ENCODE measurements around the gene PCDHGB4. TPM values are rescaled to one million over a fixed set of nuclear protein-coding genes. Genes with fewer than 3 reads are reported as not detected.
A peak's percentile ranks its signal among the peaks of the same experiment; 100 is the strongest.
"Not testable (repeated sequence)": the region's sequence is repeated elsewhere in the genome, so short reads cannot be mapped to it uniquely, and the experiment has no call there.

Gene PCDHGB4
- total RNA-seq (2014; rRNA removed; shearing (Covaris generic)), result not detected in 2 replicates

GRCh38 chr5:141387557-141388311 is at the start of gene PCDHGB4:
TSS of gene PCDHGB4 (plus strand) at chr5:141387698. CDS start at chr5:141387885, 187 bp downstream.
- DNase-seq (ENCODE audit: low spot score); in situ Hi-C loops (cut with HindIII; ENCODE audit: low sequenced_read_pairs): not testable (repeated sequence)

DNA sequence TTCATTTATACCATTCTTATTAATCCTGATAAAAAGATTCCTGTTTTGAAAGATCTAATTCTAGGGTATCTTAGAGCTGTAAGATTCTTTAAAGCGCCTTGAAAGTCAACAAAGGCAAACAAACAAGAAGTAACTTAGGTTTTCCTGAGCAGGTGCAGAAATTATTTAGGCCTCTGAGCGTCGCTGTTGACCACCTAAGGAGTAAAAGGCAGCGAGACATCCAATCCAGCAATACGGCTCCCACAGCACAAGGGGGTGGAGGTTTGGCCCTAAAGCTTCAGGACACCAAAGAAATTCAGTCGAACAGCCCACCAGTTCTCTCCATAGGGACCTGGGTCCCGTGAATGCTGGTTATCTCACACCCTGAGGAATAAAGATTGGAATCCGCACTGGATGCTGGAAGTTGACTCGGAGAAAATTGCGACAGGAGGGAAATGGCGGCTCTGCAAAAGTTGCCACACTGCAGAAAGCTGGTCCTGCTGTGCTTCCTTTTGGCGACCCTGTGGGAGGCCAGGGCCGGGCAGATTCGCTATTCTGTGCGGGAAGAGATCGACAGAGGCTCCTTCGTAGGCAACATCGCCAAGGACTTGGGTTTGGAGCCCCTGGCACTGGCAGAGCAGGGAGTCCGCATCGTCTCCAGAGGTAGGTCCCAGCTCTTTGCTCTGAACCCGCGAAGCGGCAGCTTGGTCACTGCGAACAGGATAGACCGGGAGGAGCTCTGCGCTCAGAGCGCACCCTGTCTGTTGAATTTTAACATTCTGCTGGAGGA is 48.8 kb upstream of the PCDHGB4 start, which contains the start of gene PCDHGA2:
TSS of gene PCDHGA2 (plus strand) at position 223 of the 769 bp plus-strand sequence.
- in situ Hi-C loops (cut with HindIII; ENCODE audit: low sequenced_read_pairs), result no loop called here
- peak; percentile 24 for DNase-seq (ENCODE audit: low spot score)

DNA sequence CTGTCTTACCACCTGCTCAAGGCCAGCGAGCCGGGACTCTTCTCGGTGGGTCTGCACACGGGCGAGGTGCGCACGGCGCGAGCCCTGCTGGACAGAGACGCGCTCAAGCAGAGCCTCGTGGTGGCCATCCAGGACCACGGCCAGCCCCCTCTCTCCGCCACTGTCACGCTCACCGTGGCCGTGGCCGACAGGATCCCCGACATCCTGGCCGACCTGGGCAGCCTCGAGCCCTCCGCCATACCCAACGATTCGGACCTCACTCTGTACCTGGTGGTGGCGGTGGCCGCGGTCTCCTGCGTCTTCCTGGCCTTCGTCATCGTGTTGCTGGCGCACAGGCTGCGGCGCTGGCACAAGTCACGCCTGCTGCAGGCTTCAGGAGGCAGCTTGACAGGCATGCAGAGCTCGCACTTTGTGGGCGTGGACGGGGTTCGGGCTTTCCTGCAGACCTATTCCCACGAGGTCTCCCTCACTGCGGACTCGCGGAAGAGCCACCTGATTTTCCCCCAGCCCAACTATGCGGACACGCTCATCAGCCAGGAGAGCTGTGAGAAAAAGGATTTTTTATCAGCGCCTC is 46.6 kb upstream of the PCDHGB4 start:
- DNase-seq (ENCODE audit: low spot score); in situ Hi-C loops (cut with HindIII; ENCODE audit: low sequenced_read_pairs): not testable (repeated sequence)

GRCh38 chr5:141342773-141343172 is 44.7 kb upstream of the PCDHGB4 start:
- DNase-seq (ENCODE audit: low spot score), result no peak
- in situ Hi-C loops (cut with HindIII; ENCODE audit: low sequenced_read_pairs), result no loop called here

DNA sequence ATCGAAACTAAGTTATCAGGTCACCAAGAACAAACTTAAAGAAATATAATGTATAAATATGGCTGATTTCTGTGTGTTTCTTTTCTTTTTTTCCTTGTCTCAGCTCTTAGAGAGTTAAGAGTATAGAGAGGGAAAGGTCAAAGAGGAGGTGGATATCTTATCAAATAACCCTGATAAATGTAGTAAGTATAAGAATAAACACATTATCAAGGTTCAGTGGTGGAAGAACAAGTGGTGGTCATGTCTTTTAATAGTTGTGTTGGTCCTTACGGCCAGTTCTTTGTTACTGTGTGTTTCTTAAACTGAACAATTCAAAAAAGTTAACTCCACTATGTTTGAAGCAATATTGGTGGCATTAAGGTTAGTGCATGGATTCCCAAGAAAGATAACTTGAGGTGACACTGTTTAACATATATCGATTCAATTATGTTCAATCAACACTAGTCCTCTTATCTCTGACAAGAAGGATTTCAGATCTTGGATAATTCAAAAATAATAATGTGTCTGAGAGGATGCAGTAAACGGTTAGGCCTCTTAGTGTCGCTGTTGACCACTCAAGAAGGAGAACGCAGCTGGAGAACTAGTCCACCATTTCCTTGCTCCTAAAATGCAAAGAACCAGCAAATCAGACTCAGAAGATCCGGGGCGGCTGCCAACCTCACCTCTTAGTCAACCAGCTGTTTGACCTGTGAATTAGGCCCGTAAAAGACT is 44.1 kb upstream of the PCDHGB4 start, which contains the start of gene PCDHGA3:
TSS of gene PCDHGA3 (plus strand) at position 588 of the 711 bp plus-strand sequence. CDS start 205 bp downstream, outside the sequence.
- DNase-seq (ENCODE audit: low spot score), result peak; percentile 20
- in situ Hi-C loops (cut with HindIII; ENCODE audit: low sequenced_read_pairs), result no loop called here

DNA sequence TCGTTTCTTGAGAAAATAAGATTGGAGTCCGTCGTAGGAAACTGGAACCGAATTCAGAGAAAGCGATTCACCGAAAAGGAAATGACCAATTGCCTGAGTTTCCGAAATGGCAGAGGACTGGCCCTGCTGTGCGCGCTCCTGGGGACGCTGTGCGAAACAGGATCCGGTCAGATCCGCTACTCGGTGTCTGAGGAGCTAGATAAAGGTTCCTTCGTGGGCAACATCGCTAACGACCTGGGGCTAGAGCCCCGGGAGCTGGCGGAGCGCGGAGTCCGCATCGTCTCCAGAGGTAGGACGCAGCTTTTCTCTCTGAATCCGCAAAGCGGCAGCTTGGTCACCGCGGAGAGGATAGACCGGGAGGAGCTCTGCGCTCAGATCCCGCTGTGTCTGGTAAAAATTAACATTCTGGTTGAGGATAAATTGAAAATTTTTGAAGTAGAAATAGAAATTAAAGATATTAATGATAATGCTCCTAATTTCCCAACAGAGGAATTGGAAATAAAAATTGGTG is 43.5 kb upstream of the PCDHGB4 start:
- in situ Hi-C loops (cut with HindIII; ENCODE audit: low sequenced_read_pairs), result no loop called here
- DNase-seq (ENCODE audit: low spot score), result no peak

- in situ Hi-C loops (cut with HindIII; ENCODE audit: low sequenced_read_pairs), result no loop called here
- DNase-seq (ENCODE audit: low spot score), result no peak
Measured at GRCh38 chr5:141345327-141345726, 42.2 kb upstream of the PCDHGB4 start.

GRCh38 chr5:141346017-141346416 is 41.5 kb upstream of the PCDHGB4 start:
- DNase-seq (ENCODE audit: low spot score); in situ Hi-C loops (cut with HindIII; ENCODE audit: low sequenced_read_pairs): not testable (repeated sequence)

DNA sequence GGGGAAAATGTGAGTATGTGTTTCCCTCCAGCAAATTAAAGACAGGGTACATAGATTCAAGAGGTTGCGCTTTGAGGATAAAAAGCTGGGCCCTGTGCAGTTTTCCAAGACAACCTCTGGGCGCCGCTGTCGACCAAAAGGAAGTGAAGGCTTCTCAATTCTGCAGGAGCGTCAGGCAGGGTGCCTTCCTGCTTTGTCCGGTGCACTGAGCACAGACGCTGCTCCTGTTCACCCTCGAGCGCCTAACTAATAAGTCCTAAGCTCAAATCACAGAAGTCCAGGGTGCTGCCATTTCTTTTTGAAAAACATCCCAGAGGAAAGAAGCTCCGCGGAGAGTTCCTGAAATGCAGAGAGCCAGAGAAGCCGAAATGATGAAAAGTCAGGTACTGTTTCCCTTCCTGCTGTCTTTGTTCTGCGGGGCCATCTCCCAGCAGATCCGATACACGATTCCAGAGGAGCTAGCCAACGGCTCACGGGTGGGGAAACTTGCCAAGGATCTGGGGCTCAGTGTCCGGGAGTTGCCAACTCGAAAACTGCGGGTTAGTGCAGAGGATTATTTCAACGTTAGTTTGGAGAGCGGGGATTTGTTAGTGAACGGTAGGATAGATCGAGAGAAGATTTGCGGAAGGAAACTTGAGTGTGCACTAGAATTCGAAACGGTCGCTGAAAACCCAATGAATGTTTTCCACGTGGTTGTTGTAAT is 37.4 kb upstream of the PCDHGB4 start, which contains the start of gene PCDHGB1:
TSS of gene PCDHGB1 (plus strand) at position 183 of the 703 bp plus-strand sequence. CDS start at position 345, 162 bp downstream.
- in situ Hi-C loops (cut with HindIII; ENCODE audit: low sequenced_read_pairs), result no loop called here
- DNase-seq (ENCODE audit: low spot score), result peak; percentile 31

DNA sequence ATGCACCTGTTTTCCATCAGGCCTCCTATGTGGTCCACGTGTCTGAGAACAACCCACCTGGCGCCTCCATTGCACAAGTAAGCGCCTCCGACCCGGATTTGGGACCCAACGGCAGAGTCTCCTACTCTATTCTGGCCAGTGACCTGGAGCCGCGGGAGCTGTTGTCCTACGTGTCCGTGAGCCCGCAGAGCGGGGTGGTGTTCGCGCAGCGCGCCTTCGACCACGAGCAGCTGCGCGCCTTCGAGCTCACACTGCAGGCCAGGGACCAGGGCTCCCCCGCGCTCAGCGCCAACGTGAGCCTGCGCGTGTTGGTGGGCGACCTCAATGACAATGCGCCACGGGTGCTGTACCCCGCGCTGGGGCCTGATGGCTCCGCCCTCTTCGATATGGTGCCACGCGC is 35.9 kb upstream of the PCDHGB4 start:
- in situ Hi-C loops (cut with HindIII; ENCODE audit: low sequenced_read_pairs), result no loop called here
- DNase-seq (ENCODE audit: low spot score), result no peak

- in situ Hi-C loops (cut with HindIII; ENCODE audit: low sequenced_read_pairs), result no loop called here
- DNase-seq (ENCODE audit: low spot score), result no peak
Measured at GRCh38 chr5:141354900-141355469, 32.5 kb upstream of the PCDHGB4 start, which contains the start of gene PCDHGA4. TSS of gene PCDHGA4 (plus strand) at chr5:141355021. CDS start at chr5:141355108, 87 bp downstream.

DNA sequence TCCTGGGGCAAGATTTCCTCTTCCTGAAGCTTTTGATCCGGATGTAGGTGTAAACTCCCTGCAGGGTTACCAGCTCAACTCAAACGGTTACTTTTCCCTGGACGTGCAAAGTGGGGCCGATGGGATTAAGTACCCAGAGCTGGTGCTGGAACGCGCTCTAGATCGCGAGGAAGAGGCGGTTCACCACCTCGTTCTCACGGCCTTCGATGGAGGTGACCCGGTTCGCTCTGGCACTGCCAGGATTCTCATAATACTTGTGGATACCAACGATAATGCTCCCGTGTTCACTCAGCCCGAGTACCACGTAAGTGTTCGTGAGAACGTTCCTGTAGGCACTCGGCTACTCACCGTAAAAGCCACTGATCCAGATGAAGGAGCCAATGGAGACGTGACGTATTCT is 31.9 kb upstream of the PCDHGB4 start:
- in situ Hi-C loops (cut with HindIII; ENCODE audit: low sequenced_read_pairs), result no loop called here

DNA sequence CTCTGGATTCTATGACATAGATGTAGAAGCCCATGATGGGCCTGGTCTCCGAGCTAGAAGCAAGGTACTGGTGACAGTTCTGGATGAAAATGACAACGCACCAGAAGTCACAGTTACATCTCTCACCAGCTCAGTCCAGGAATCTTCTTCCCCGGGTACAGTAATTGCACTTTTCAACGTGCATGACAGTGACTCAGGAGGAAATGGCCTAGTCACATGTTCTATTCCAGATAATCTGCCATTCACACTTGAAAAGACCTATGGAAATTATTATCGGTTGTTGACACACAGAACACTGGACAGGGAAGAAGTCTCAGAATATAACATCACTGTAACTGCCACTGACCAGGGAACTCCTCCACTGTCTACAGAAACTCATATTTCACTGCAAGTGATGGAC is 31.4 kb upstream of the PCDHGB4 start:
- no peak for DNase-seq (ENCODE audit: low spot score)
- in situ Hi-C loops (cut with HindIII; ENCODE audit: low sequenced_read_pairs), result no loop called here

More for the DNA sequence above, 31.9 kb upstream of the PCDHGB4 start:
- no peak for DNase-seq (ENCODE audit: low spot score)

DNA sequence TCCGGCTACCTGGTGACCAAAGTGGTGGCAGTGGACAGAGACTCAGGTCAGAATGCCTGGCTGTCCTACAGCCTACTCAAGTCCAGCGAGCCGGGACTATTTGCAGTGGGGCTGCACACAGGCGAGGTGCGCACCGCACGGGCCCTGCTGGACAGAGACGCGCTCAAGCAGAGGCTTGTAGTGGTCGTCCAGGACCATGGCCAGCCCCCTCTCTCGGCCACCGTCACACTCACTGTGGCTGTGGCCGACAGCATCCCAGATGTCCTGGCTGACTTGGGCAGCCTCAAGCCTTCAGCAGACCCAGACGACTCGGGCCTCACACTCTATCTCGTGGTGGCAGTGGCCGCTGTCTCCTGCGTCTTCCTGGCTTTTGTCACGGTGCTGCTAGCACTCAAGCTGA is 30.5 kb upstream of the PCDHGB4 start:
- in situ Hi-C loops (cut with HindIII; ENCODE audit: low sequenced_read_pairs), result no loop called here
- no peak for DNase-seq (ENCODE audit: low spot score)

- in situ Hi-C loops (cut with HindIII; ENCODE audit: low sequenced_read_pairs), result no loop called here
- DNase-seq (ENCODE audit: low spot score), result peak; percentile 32
Measured at GRCh38 chr5:141359790-141360426, 27.6 kb upstream of the PCDHGB4 start, which contains the start of gene PCDHGB2. TSS of gene PCDHGB2 (plus strand) at chr5:141359994. CDS start at chr5:141360136, 142 bp downstream.

DNA sequence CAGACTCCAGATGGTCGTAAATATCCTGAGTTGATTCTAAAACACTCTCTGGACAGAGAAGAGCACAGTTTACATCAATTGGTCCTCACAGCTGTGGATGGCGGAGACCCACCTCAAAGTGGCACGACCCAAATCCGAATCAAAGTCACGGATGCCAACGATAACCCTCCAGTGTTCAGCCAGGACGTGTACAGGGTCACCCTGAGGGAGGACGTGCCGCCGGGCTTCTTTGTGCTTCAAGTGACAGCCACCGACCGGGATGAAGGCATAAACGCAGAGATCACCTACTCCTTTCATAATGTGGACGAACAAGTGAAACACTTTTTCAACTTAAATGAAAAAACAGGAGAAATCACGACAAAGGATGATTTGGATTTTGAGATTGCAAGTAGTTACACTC is 26.8 kb upstream of the PCDHGB4 start:
- in situ Hi-C loops (cut with HindIII; ENCODE audit: low sequenced_read_pairs), result no loop called here
- DNase-seq (ENCODE audit: low spot score), result no peak

DNA sequence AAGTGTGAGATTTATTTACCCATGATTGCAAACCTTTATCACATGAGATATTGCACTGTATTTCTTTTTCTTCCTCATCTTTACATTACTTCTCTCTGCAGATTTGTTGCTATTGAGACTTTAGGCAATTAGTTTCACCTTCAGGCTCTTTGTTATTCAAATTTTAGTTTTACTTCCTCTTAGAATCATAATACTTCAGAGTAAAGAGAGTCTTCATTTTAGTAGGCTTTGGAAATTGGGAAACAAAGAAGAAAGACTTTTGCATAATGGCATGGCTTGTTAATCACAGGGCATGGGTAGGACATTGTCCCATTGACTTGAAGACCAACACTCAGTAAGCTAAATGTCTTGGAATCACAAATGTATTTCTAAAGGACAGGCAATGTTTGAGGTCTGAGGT is 24.8 kb upstream of the PCDHGB4 start:
- in situ Hi-C loops (cut with HindIII; ENCODE audit: low sequenced_read_pairs), result no loop called here
- no peak for DNase-seq (ENCODE audit: low spot score)

Measured in G401 (cell line).